ENCODE results near the gene LDLRAP1.

LDLRAP1 gene

DNA sequence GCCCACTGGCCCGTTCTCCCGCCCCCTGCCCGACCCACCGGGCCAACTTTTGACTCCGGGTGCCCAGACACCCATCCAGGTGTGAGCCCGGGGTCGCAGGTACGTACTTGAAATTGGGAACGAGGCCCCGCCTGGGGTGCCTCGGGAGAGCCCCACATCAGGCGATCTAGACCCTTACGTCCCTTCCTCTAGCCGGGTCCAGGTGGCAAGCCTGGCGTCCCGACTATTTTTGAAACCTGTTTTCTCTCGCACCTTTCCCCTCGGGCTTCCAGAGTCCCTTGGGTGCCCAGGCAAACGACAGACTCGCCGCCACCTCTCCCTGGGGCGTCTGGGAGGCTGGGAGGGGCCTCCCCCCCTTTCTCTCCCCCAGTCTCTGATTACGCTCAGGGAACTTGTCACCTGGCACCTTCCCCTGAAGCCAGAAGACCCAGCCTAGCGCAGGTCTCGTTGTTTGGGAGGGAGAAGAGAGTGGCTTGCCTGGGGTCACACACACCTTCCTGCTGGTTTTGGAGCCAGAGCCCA lies 898 bp downstream of the LDLRAP1 start:
- H3K27ac ChIP-seq, result peak overlapping the region; percentile 91 to 92
- no peak for DNase-seq (ENCODE audit: low spot score)
- H3K4me3 ChIP-seq, result peak overlapping the region; percentile 79
- TF ChIP-seq, protein P1, sequence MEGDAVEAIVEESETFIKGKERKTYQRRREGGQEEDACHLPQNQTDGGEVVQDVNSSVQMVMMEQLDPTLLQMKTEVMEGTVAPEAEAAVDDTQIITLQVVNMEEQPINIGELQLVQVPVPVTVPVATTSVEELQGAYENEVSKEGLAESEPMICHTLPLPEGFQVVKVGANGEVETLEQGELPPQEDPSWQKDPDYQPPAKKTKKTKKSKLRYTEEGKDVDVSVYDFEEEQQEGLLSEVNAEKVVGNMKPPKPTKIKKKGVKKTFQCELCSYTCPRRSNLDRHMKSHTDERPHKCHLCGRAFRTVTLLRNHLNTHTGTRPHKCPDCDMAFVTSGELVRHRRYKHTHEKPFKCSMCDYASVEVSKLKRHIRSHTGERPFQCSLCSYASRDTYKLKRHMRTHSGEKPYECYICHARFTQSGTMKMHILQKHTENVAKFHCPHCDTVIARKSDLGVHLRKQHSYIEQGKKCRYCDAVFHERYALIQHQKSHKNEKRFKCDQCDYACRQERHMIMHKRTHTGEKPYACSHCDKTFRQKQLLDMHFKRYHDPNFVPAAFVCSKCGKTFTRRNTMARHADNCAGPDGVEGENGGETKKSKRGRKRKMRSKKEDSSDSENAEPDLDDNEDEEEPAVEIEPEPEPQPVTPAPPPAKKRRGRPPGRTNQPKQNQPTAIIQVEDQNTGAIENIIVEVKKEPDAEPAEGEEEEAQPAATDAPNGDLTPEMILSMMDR (IDR thresholded peaks at IDR 0.05), result no peak

DNA sequence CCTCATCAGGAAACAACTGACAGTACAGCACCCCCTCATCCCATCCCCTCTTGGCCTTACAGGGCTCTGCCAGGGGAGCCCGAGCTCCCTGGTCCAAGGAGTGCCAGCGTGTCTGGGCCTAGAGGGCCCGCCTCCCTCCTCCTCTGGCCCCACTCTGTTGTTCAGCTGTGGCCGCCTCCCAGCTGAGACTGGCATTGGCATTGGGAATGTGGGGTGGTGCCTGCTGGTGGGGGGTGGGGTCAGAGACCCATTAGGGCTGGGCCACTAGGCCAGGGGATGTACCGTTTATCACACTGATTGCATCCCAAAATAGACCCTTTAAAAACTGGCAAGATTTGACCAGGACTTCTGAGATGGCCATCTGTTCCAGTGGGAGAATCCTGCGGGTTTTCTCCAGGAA lies 1.4 kb downstream of the LDLRAP1 start:
- H3K27ac ChIP-seq, result peak overlapping the region; percentile 91 to 92
- peak overlapping the region; percentile 79 for H3K4me3 ChIP-seq

DNA sequence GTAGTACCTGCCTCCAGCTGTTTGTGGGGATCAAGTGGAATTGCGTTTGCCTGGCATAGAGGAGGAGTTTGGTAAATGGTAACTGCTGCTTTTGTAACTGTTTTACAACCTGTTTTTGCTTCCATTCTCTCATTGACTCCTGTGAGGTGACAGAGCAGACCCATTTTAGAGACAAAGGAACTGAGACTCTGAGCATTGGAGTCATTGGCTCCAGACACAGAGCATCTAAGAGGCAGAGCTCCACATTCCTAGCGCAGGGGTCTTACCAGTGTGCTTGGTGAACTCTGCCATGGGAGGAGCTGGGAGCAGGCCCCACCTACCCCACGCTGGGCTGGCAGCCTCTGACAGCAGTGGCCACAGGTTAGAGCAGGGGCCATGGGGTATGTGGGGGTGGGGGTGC lies 2.4 kb downstream of the LDLRAP1 start:
- TF ChIP-seq, protein P1 (IDR thresholded peaks at IDR 0.05), result no peak
- H3K4me3 ChIP-seq, result no peak overlapping the region
- peak overlapping the region; percentile 91 to 92 for H3K27ac ChIP-seq
- DNase-seq (ENCODE audit: low spot score), result no peak

More for the DNA sequence above, 1.4 kb downstream of the LDLRAP1 start:
- DNase-seq (ENCODE audit: low spot score), result peak; percentile 84
- TF ChIP-seq, protein P1 (IDR thresholded peaks at IDR 0.05), result no peak

DNA sequence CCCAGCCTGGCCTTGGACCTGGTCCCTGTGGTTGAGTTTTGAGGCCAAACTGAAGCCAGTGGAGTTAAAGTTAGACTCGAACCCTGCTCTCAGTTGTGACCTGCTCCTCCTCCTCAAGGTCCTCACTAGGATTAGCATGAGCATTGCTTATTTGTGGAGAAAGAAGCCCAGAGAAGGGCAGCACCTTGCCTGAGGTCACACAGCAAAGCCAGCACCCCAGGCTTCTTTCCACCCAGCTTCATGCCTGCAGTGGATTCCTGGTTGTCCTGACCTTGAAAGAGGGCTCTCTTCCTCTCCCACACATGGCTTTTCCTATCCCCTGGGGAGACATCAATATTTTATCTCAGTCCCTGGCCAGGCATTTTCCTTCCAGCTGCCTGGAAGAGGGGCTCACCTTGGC lies 2.8 kb downstream of the LDLRAP1 start:
- no peak for DNase-seq (ENCODE audit: low spot score)
- H3K4me3 ChIP-seq, result no peak overlapping the region
- peak overlapping the region in 1 of 2 donors; percentile 91 for H3K27ac ChIP-seq
- TF ChIP-seq, protein P1 (IDR thresholded peaks at IDR 0.05), result no peak

DNA sequence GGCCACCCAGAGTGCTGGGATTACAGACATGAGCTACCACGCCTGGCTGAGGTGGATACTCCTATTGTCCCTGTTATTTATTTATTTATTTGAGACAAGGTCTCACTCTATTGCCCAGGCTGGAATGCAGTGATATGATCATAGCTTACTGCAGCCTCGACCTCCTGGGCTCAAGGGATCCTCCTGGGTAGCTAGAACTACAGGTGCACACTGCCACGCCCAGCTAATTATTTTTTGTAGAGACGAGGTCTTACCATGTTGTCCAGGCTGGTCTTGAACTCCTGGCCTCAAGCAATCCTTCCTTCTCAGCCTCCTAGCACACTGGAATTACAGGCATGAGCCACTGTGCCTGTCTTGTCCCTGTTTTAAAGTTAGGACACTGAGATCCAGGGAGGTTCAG lies 5.2 kb downstream of the LDLRAP1 start:
- TF ChIP-seq, protein P1 (IDR thresholded peaks at IDR 0.05), result no peak
- Histone ChIP-seq H3K4me3 (no peak overlapping the region), H3K27ac (peak overlapping the region; percentile 76 to 77)
- DNase-seq (ENCODE audit: low spot score), result no peak

DNA sequence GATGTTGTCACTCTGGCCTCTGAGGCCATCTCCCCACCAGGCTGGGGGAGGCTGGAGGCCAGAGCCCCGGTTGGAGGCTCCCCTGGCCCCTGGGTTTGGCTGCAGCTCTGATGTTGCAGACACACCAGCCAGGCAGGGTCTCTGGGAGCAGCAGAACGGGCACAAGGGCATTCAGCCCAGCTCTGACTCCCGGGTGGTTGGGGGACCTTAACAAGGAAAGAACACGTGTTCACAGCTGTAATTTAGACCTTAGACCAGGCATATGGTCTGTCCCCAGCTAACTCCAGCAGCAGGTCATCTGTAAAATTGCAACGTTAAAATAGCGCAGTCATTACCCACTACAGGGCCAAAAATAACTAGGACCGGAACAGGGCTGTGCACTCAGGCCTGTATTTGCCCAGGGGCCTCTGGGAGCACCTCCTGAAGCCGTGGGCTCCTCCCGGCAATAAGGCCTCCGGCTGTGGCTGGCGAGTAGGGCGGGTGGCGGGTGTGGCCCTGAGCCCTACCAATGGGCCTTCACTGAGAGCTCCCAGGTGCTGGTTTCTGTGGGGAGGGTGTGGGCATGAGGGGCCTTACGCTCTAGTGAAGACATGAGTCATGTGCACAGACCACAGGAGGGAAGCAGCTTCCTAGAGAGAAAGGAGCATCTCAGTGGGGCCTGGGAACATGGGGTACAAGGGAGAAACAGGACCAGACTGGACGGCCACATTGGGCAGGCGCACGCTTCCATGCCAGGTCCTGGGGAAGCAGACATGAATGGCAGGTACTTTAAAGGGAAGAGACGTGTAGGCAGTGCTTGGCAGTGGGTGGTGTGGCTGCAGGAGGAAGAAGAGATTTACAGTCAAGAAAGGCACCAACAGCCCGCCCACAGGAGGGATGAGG lies 6.1 kb downstream of the LDLRAP1 start:
- peak overlapping the region; percentile 76 to 77 for H3K27ac ChIP-seq
- no peak for DNase-seq (ENCODE audit: low spot score)
- peak overlapping the region; percentile 0 for H3K4me3 ChIP-seq
- TF ChIP-seq, protein P1 (IDR thresholded peaks at IDR 0.05), result no peak

DNA sequence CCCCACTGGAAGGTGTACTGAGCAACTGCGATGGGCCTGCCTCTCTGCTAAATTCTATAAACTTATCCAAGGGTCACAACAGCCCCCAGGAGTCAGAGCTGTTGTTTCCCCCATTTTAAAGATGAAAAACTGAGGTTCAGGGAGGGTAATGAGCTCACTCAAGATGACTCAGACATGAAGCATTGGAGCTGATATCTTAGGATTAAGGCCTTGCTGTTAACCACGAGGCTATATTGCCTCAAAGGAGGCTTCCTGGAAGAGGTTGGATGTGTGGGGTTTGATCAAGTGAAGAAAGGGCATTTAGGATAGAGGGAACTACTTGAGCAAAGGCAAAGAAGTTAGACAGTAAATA lies 6.7 kb downstream of the LDLRAP1 start:
- Histone ChIP-seq H3K4me3 (no peak overlapping the region), H3K27ac (peak overlapping the region; percentile 76 to 77)
- no peak for DNase-seq (ENCODE audit: low spot score)
- TF ChIP-seq, protein P1 (IDR thresholded peaks at IDR 0.05), result no peak
